Endothelial cell of umbilical vein (primary cell): ENCODE data around the gene FGA. TPM values are rescaled to one million over a fixed set of nuclear protein-coding genes. Genes with fewer than 3 reads are reported as not detected.
"Not testable (repeated sequence)": the region's sequence is repeated elsewhere in the genome, so short reads cannot be mapped to it uniquely, and the experiment has no call there.

Source experiments
- BruUV-seq: library from RNA; stranded (reverse); fragments of 400-500 nt; replicated peaks from 2 replicates; lab custom pipeline; 2021; lab: Mats Ljungman, UMichigan
- CTCF ChIA-PET: fragments of 300-600, 350-600 bp; sonication (Branson Sonifier 250); formaldehyde crosslinking; loops from one replicate; lab custom pipeline; 2021; ENCODE audit warnings: antibody characterized with exemption, inconsistent platforms; lab: Charles Lee
- POLR2A ChIA-PET: fragments of 300-600, 350-600 bp; sonication (Branson Sonifier 250); formaldehyde crosslinking; loops from one replicate; lab custom pipeline; 2021; ENCODE audit warnings: antibody characterized with exemption, inconsistent platforms; lab: Charles Lee
- DNase-seq: peaks from one replicate; pipeline ENCODE4 v3.0.0-alpha.2; 2011; ENCODE audit warnings: low read depth, low spot score
- FAIRE-seq: peaks from 2 replicates; lab custom pipeline; 2011; peaks lifted over from hg19 to GRCh38; lab: Jason Lieb, UNC
- H2AFZ ChIP-seq: 2 replicates; pipeline ENCODE4 v1.6.0; 2012; ENCODE audit warnings: low read depth, low read length, control low read depth, inconsistent platforms
- H3K27ac ChIP-seq: 2 replicates; pipeline ENCODE4 v1.5.1; 2011; ENCODE audit warnings: low read depth, mild to moderate bottlenecking, control low read depth, low read length, moderate library complexity; ENCODE audit not compliant: insufficient read depth
- H3K27me3 ChIP-seq, 2 experiments: 2 replicates each; pipeline versions ENCODE4 v1.6.0 to v1.6.1; 2011; ENCODE audit warnings: low read length in 2 of 2, mixed read lengths in 1 of 2; ENCODE audit not compliant: control insufficient read depth in 2 of 2, insufficient read depth in 2 of 2
- H3K36me3 ChIP-seq, 2 experiments: 2 replicates in 1 of 2; 3 replicates in 1 of 2; pipeline ENCODE4 v1.5.1; 2011; ENCODE audit warnings: low read length in 2 of 2, mild to moderate bottlenecking in 1 of 2, moderate library complexity in 1 of 2; ENCODE audit not compliant: control insufficient read depth in 2 of 2, insufficient read depth in 2 of 2; ENCODE audit errors: extremely low read depth in 1 of 2
- H3K4me1 ChIP-seq: 3 replicates; pipeline ENCODE4 v1.5.1; 2011; ENCODE audit warnings: mild to moderate bottlenecking, low read length; ENCODE audit not compliant: control insufficient read depth, insufficient read depth; ENCODE audit errors: extremely low read depth
- H3K4me2 ChIP-seq: 2 replicates; pipeline ENCODE4 v1.6.1; 2011; ENCODE audit warnings: low read length, control low read depth, mixed read lengths; ENCODE audit not compliant: insufficient read depth
- H3K4me3 ChIP-seq, 3 experiments: fragments of 200-600 bp in 1 of 3; sonication (generic), shearing (Covaris generic) in 1 of 3; replicated peaks in 1 of 3; 2 replicates each; pipeline ENCODE4 v1.5.1; 2011 to 2016; ENCODE audit warnings: control low read depth in 3 of 3, low read length in 3 of 3, mild to moderate bottlenecking in 2 of 3, inconsistent platforms in 1 of 3, low read depth in 1 of 3, moderate library complexity in 1 of 3; ENCODE audit not compliant: insufficient read depth in 1 of 3
- H3K79me2 ChIP-seq: 2 replicates; pipeline ENCODE4 v1.6.0; 2012; ENCODE audit warnings: low read length, inconsistent platforms; ENCODE audit not compliant: control insufficient read depth, insufficient read depth
- H3K9ac ChIP-seq: replicated peaks from 2 replicates; pipeline ENCODE3; 2011; ENCODE audit warnings: low read length, control low read depth; ENCODE audit not compliant: insufficient read depth; ENCODE audit errors: extremely low read depth
- H3K9me1 ChIP-seq: replicated peaks from 3 replicates; pipeline ENCODE4 v1.6.0; 2011; ENCODE audit warnings: mild to moderate bottlenecking, low read length; ENCODE audit not compliant: control insufficient read depth, insufficient read depth; ENCODE audit errors: extremely low read depth
- H3K9me3 ChIP-seq: replicated peaks from 2 replicates; pipeline ENCODE4 v1.5.1; 2012; ENCODE audit warnings: low read length, inconsistent platforms; ENCODE audit not compliant: control insufficient read depth, insufficient read depth
- H4K20me1 ChIP-seq: replicated peaks from 2 replicates; pipeline ENCODE3; 2011; ENCODE audit warnings: mild to moderate bottlenecking, low read length; ENCODE audit not compliant: control insufficient read depth, insufficient read depth; ENCODE audit errors: extremely low read depth
- EZH2 ChIP-seq: IDR thresholded peaks from 2 replicates; pipeline ENCODE4 v1.6.1; 2012; ENCODE audit warnings: borderline replicate concordance, low read depth, mild to moderate bottlenecking, moderate library complexity, low read length, inconsistent platforms; ENCODE audit not compliant: severe bottlenecking
- FOS ChIP-seq: IDR thresholded peaks from 2 replicates; pipeline ENCODE4 v1.6.1; 2011; ENCODE audit warnings: mild to moderate bottlenecking, low read length, moderate library complexity, borderline replicate concordance; ENCODE audit not compliant: insufficient read depth
- GATA2 ChIP-seq: IDR thresholded peaks from 2 replicates; pipeline ENCODE4 v1.7.0; 2011; ENCODE audit warnings: low read depth, mild to moderate bottlenecking, moderate library complexity, mixed read lengths, low read length; ENCODE audit not compliant: insufficient read length, insufficient read depth
- JUN ChIP-seq: IDR thresholded peaks from 2 replicates; pipeline ENCODE4 v1.6.1; 2011; ENCODE audit warnings: borderline replicate concordance, low read depth; ENCODE audit not compliant: insufficient read length, insufficient read depth
- MYC ChIP-seq: IDR thresholded peaks from one replicate; pipeline ENCODE4 v1.6.1; 2011; ENCODE audit warnings: mild to moderate bottlenecking, low read depth, low read length
- dilution Hi-C: fragments of 300-500 bp; cut with MboI; formaldehyde crosslinking; loops from one replicate; pipeline ENCODE4 v1.15.0; 2019; ENCODE audit warnings: low sequenced_read_pairs; ENCODE audit not compliant: extremely low pct_ligation_motif_present
- intact Hi-C: fragments of 100-400 bp; cut with micrococcal nuclease; formaldehyde crosslinking; loops from one replicate; pipeline ENCODE4 v1.10.0; 2022
- polyA plus RNA-seq, 4 experiments: library from polyadenylated mRNA; depleted of rRNA in 3 of 4; stranded (reverse) in 3 of 4; unstranded in 1 of 4; fragments of >200 nt; gene quantifications; 2 replicates each; pipeline versions ENCODE4 v1.2.1 to v1.2.3, GENCODE V29; 2011 to 2012; ENCODE audit warnings: missing spikeins in 1 of 4
- total RNA-seq: library from RNA; stranded (reverse); gene quantifications from 2 replicates; pipeline ENCODE4 v1.2.3, GENCODE V29; 2021
- TF ChIP-seq, protein P1 (sequence below), 2 donors: IDR thresholded peaks; 1 replicate in 1 of 2; 2 replicates in 1 of 2; pipeline ENCODE4 v1.5.1; 2011; ENCODE audit warnings: low read length in 2 of 2, mild to moderate bottlenecking in 2 of 2, moderate library complexity in 2 of 2, control low read depth in 1 of 2, inconsistent platforms in 1 of 2, low read depth in 1 of 2; ENCODE audit not compliant: insufficient read depth in 1 of 2; ENCODE audit errors: extremely low read depth in 1 of 2
- TF ChIP-seq, protein P2 (sequence below): IDR thresholded peaks from 2 replicates; pipeline ENCODE4 v1.6.1; 2011; ENCODE audit not compliant: insufficient read depth, insufficient read length

The FGA gene
- total and polyA plus RNA-seq, 2 donors (not counting 3 experiments of a cell fraction or from before 2014, with no cell fraction given), result not detected

DNA sequence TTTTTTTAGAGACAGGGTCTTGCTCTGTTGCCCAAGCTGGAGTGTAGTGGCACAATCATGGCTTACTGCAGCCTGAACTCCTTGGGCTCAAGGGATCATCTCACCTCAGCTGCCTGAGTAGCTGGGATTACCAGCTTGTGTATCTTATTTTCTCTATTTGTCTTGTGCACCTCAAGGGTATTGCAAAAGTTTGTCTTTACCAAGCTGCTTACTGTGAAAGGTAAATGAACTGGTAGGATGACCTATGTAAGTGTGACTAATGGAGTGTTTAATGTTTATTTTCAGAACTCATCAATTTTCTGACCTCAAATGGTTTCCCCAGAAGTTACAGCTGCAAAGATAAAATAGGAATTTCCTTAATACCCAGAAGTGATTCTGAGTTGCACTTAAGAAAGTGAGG lies 5.3 kb upstream of the FGA start:
- Histone ChIP-seq H4K20me1 (no peaks in the 10 kb centered on the region), H3K4me1 (no peaks in the 10 kb centered on the region), H3K9me3 (no peaks in the 10 kb centered on the region), H3K4me2 (no peak overlapping the region), H3K79me2 (no peaks in the 10 kb centered on the region), H3K9ac (no peak overlapping the region), H3K9me1 (no peaks in the 10 kb centered on the region), H3K4me3 (no peak overlapping the region), H3K27me3 (no peaks in the 10 kb centered on the region), H3K27ac (no peak overlapping the region), H3K36me3 (no peaks in the 10 kb centered on the region), H2AFZ (no peak overlapping the region)
- dilution Hi-C loops, result no loop called here
- ChIA-PET POLR2A (no interaction called here), CTCF (interaction anchor here (1.5 to 1.7 kb wide), 2 partner anchors 23 to 37 kb away, joined by 6 to 7 read pairs; no protein-coding TSS in a partner anchor)
- BruUV-seq, result no TSS peak
- no peak for DNase-seq
- intact Hi-C loops, result no loop called here
- FAIRE-seq, result no peak
- TF ChIP-seq FOS (no peak), EZH2 (no peak), JUN (no peak), GATA2 (no peak), MYC (no peak)
- TF ChIP-seq, protein P1, sequence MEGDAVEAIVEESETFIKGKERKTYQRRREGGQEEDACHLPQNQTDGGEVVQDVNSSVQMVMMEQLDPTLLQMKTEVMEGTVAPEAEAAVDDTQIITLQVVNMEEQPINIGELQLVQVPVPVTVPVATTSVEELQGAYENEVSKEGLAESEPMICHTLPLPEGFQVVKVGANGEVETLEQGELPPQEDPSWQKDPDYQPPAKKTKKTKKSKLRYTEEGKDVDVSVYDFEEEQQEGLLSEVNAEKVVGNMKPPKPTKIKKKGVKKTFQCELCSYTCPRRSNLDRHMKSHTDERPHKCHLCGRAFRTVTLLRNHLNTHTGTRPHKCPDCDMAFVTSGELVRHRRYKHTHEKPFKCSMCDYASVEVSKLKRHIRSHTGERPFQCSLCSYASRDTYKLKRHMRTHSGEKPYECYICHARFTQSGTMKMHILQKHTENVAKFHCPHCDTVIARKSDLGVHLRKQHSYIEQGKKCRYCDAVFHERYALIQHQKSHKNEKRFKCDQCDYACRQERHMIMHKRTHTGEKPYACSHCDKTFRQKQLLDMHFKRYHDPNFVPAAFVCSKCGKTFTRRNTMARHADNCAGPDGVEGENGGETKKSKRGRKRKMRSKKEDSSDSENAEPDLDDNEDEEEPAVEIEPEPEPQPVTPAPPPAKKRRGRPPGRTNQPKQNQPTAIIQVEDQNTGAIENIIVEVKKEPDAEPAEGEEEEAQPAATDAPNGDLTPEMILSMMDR (IDR thresholded peaks at IDR 0.05; ENCODE audit: extremely low read depth in 1 of 2, insufficient read depth in 1 of 2, low read depth in 1 of 2, low read length in 2 of 2), result no peak
- TF ChIP-seq, protein P2, sequence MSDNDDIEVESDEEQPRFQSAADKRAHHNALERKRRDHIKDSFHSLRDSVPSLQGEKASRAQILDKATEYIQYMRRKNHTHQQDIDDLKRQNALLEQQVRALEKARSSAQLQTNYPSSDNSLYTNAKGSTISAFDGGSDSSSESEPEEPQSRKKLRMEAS, result no peak

GRCh38 chr4:154594343-154594742 lies 3.8 kb upstream of the FGA start:
- H3K36me3 ChIP-seq, H3K4me2 ChIP-seq, H3K27me3 ChIP-seq, intact Hi-C loops, H3K4me1 ChIP-seq, H2AFZ ChIP-seq, BruUV-seq, H3K4me3 ChIP-seq, H4K20me1 ChIP-seq, dilution Hi-C loops, DNase-seq, H3K9me1 ChIP-seq, FAIRE-seq, H3K9ac ChIP-seq, H3K9me3 ChIP-seq, H3K27ac ChIP-seq, H3K79me2 ChIP-seq: not testable (repeated sequence)
- ChIA-PET CTCF (interaction anchor here (1.1 to 1.2 kb wide), 2 partner anchors 9 to 25 kb away, joined by 3 to 4 read pairs; no protein-coding TSS in a partner anchor), POLR2A (interaction anchor here (1.0 kb wide), 1 partner anchor 186 kb away, joined by 3 read pairs; no protein-coding TSS in a partner anchor)
